CD14-positive monocyte (primary cell): ENCODE data around the gene LINC01488. TPM values are rescaled to one million over a fixed set of nuclear protein-coding genes. Genes with fewer than 3 reads are reported as not detected.

ENCODE experiments used
- DNase-seq, 3 donors: peaks; one replicate each; pipeline ENCODE4 v3.0.0-alpha.2; 2011 to 2022
- H2AFZ ChIP-seq: 2 replicates; pipeline ENCODE4 v1.6.0; 2012; ENCODE audit warnings: mild to moderate bottlenecking, low read depth, low read length, inconsistent platforms; ENCODE audit not compliant: insufficient read depth, poor library complexity, severe bottlenecking
- H3K27ac ChIP-seq, 2 donors: 1 replicate in 1 of 2; 2 replicates in 1 of 2; pipeline ENCODE4 v1.5.1; 2012 to 2013; ENCODE audit warnings: low read length in 2 of 2, control low read depth in 1 of 2, inconsistent platforms in 1 of 2, low read depth in 1 of 2, mild to moderate bottlenecking in 1 of 2
- H3K27me3 ChIP-seq, 2 donors: one replicate each; pipeline versions ENCODE4 v1.6.0 to v1.6.1; 2011 to 2013; ENCODE audit warnings: low read length in 2 of 2; ENCODE audit not compliant: control insufficient read depth in 2 of 2, insufficient read depth in 2 of 2
- H3K36me3 ChIP-seq, 2 donors: replicated peaks in 1 of 2; 1 replicate in 1 of 2; 2 replicates in 1 of 2; pipeline versions ENCODE4 v1.5.1 to v1.6.1; 2012 to 2013; ENCODE audit warnings: low read length in 2 of 2, control low read depth in 1 of 2, inconsistent platforms in 1 of 2, mild to moderate bottlenecking in 1 of 2; ENCODE audit not compliant: insufficient read depth in 2 of 2, control insufficient read depth in 1 of 2
- H3K4me1 ChIP-seq, 2 donors: 1 replicate in 1 of 2; 2 replicates in 1 of 2; pipeline versions ENCODE4 v1.5.1 to v1.6.1; 2012 to 2013; ENCODE audit warnings: low read length in 2 of 2, control low read depth in 1 of 2, inconsistent platforms in 1 of 2, mild to moderate bottlenecking in 1 of 2, moderate library complexity in 1 of 2; ENCODE audit not compliant: insufficient read depth in 2 of 2, control insufficient read depth in 1 of 2
- H3K4me2 ChIP-seq: replicated peaks from 2 replicates; pipeline ENCODE3; 2012; ENCODE audit warnings: low read length, moderate library complexity, mild to moderate bottlenecking; ENCODE audit not compliant: poor library complexity, severe bottlenecking; ENCODE audit errors: extremely low read depth
- H3K4me3 ChIP-seq, 3 experiments: fragments of 200-600 bp in 1 of 3; sonication (generic) in 1 of 3; replicated peaks in 1 of 3; 1 replicate in 2 of 3; 2 replicates in 1 of 3; pipeline ENCODE4 v1.5.1; 2011 to 2013; ENCODE audit warnings: low read length in 3 of 3, mild to moderate bottlenecking in 3 of 3, control low read depth in 2 of 3, low read depth in 2 of 3, inconsistent platforms in 1 of 3, moderate library complexity in 1 of 3
- H3K79me2 ChIP-seq: 2 replicates; pipeline ENCODE4 v1.6.0; 2012; ENCODE audit warnings: mild to moderate bottlenecking, control low read depth, inconsistent platforms, low read length, moderate library complexity; ENCODE audit not compliant: insufficient read depth
- H3K9ac ChIP-seq: 2 replicates; pipeline ENCODE4 v1.6.0; 2017; ENCODE audit warnings: low read length, mild to moderate bottlenecking; ENCODE audit not compliant: insufficient read depth, poor library complexity, severe bottlenecking
- H3K9me3 ChIP-seq, 2 donors: replicated peaks in 1 of 2; 1 replicate in 1 of 2; 2 replicates in 1 of 2; pipeline versions ENCODE4 v1.5.1 to v1.6.1; 2012 to 2013; ENCODE audit warnings: low read length in 2 of 2, control low read depth in 1 of 2; ENCODE audit not compliant: control insufficient read depth in 1 of 2, insufficient read depth in 1 of 2
- H4K20me1 ChIP-seq: 2 replicates; pipeline ENCODE4 v1.6.0; 2012; ENCODE audit warnings: mild to moderate bottlenecking, low read length, control low read depth, moderate library complexity; ENCODE audit not compliant: insufficient read depth
- H3K27ac Mint-ChIP-seq, 7 donors: one replicate each; pipeline ENCODE4 v1.8.0; 2020; ENCODE audit warnings: mild to moderate bottlenecking in 7 of 7, mixed read lengths in 7 of 7, moderate library complexity in 6 of 7, inconsistent platforms in 2 of 7
- H3K27me3 Mint-ChIP-seq, 3 donors: one replicate each; pipeline ENCODE4 v1.8.0; 2021 to 2022; ENCODE audit warnings: low read depth in 3 of 3, mild to moderate bottlenecking in 3 of 3, mixed read lengths in 3 of 3, moderate library complexity in 3 of 3, inconsistent platforms in 1 of 3
- H3K36me3 Mint-ChIP-seq, 2 donors: one replicate each; pipeline ENCODE4 v1.8.0; 2020; ENCODE audit warnings: mixed read lengths in 2 of 2, inconsistent platforms in 1 of 2, mild to moderate bottlenecking in 1 of 2
- H3K4me1 Mint-ChIP-seq: one replicate; pipeline ENCODE4 v1.8.0; 2020; ENCODE audit warnings: mild to moderate bottlenecking, mixed read lengths
- H3K4me3 Mint-ChIP-seq, 2 donors: one replicate each; pipeline ENCODE4 v1.8.0; 2020; ENCODE audit warnings: mild to moderate bottlenecking in 2 of 2, mixed read lengths in 2 of 2, moderate library complexity in 1 of 2
- H3K9me3 Mint-ChIP-seq, 7 donors: one replicate each; pipeline ENCODE4 v1.8.0; 2020 to 2022; ENCODE audit warnings: mixed read lengths in 7 of 7, mild to moderate bottlenecking in 6 of 7, moderate library complexity in 6 of 7, inconsistent platforms in 2 of 7
- WGBS: methylation state at CpG from one replicate; pipeline ENCODE4 v1.1.5; 2013; ENCODE audit warnings: missing lambda C conversion rate; ENCODE audit not compliant: insufficient coverage; 5-methylcytosine and 5-hydroxymethylcytosine counted together
- intact Hi-C, 2 donors: fragments of 100-400 bp; cut with micrococcal nuclease; formaldehyde crosslinking; loops; one replicate each; pipeline versions ENCODE4 v1.15.0 to v1.15.1; 2023
- polyA plus RNA-seq, 3 donors: library from polyadenylated mRNA; depleted of rRNA in 1 of 3; unstranded in 2 of 3; stranded (reverse) in 1 of 3; fragments of 300-500 nt in 2 of 3; fragments of >200 nt in 1 of 3; fragmentation: Illumina TruSeq in 2 of 3; gene quantifications; 1 replicate in 2 of 3; 2 replicates in 1 of 3; pipeline ENCODE4 v1.2.3, GENCODE V29; 2012 to 2021
- TF ChIP-seq, protein P1 (sequence below): fragments of 200-600 bp; IDR thresholded peaks from one replicate; pipeline ENCODE4 v1.8.0; 2022; ENCODE audit warnings: antibody characterized with exemption, mild to moderate bottlenecking

LINC01488 gene
- polyA plus RNA-seq, 3 donors: not detected

DNA sequence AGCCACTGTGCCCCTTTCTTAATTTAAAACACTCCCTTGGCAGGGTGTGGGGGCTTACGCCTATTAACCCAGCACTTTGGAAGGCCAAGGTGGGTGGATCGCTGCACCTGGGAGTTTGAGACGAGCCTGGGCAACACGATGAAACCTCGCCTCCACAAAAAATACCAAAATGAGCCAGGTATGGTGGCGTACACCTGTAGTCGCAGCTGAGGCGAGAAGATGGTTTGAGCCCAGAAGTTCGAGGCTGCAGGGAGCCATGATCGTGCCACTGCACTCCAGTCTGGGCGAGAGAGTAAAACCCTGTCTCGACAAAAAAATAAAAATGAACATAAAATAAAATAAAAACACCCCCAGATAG, 45.0 kb downstream of the LINC01488 start:
- no peaks in the 10 kb centered on the region for H3K9me3 ChIP-seq
- H2AFZ ChIP-seq: no peak overlapping the region
- TF ChIP-seq, protein P1, sequence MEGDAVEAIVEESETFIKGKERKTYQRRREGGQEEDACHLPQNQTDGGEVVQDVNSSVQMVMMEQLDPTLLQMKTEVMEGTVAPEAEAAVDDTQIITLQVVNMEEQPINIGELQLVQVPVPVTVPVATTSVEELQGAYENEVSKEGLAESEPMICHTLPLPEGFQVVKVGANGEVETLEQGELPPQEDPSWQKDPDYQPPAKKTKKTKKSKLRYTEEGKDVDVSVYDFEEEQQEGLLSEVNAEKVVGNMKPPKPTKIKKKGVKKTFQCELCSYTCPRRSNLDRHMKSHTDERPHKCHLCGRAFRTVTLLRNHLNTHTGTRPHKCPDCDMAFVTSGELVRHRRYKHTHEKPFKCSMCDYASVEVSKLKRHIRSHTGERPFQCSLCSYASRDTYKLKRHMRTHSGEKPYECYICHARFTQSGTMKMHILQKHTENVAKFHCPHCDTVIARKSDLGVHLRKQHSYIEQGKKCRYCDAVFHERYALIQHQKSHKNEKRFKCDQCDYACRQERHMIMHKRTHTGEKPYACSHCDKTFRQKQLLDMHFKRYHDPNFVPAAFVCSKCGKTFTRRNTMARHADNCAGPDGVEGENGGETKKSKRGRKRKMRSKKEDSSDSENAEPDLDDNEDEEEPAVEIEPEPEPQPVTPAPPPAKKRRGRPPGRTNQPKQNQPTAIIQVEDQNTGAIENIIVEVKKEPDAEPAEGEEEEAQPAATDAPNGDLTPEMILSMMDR: no peak
- 98% methylated on average over 6 of the region's 12 CpGs for WGBS
- Mint-ChIP-seq H3K36me3 (no peaks in the 10 kb centered on the region), H3K4me1 (peaks cover 16% of the 10 kb centered on the region), H3K27ac (no peak overlapping the region), H3K27me3 (peaks cover 3 to 10% (median 4%) of the 10 kb centered on the region in 3 donors), H3K9me3 (peaks cover 0 to 3% (median 0%) of the 10 kb centered on the region in 7 donors), H3K4me3 (no peak overlapping the region)
- no peaks in the 10 kb centered on the region for H3K27me3 ChIP-seq
- H4K20me1 ChIP-seq: no peaks in the 10 kb centered on the region
- no peaks in the 10 kb centered on the region for H3K36me3 ChIP-seq
- no peak overlapping the region for H3K27ac ChIP-seq
- no peak overlapping the region for H3K9ac ChIP-seq
- H3K4me1 ChIP-seq: peaks cover 13 to 17% of the 10 kb centered on the region in 2 donors
- intact Hi-C loops: no loop called here
- no peak overlapping the region for H3K4me2 ChIP-seq
- H3K79me2 ChIP-seq: no peaks in the 10 kb centered on the region
- DNase-seq: no peak
- no peak overlapping the region for H3K4me3 ChIP-seq

DNA sequence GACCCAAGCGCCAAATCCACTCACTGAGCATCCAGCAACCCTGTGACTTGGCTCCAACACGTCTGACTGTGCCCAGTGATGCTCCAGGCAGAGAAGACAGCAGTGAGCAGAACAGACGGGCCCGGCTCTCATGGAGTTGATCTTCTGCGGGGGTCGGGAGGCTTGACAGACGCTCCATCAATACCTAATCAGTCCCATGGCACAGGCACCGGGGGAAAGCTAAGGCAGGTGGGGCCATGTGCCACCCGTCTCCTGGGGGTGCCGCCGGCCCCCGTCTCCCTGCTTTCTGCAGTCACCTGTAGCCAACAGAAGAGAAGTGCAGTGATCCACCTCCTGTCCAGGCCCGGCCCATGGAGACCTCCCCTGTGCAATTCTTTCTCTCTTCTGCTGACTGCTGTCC, 47.5 kb downstream of the LINC01488 start:
- Mint-ChIP-seq H3K4me3 (no peak overlapping the region), H3K27ac (no peak overlapping the region), H3K4me1 (peaks cover 16% of the 10 kb centered on the region), H3K9me3 (peaks cover 0 to 1% (median 0%) of the 10 kb centered on the region in 7 donors), H3K27me3 (peaks cover 3 to 11% (median 8%) of the 10 kb centered on the region in 3 donors), H3K36me3 (no peaks in the 10 kb centered on the region)
- DNase-seq: no peak
- intact Hi-C loops: no loop called here
- Histone ChIP-seq H3K4me3 (no peak overlapping the region), H4K20me1 (no peaks in the 10 kb centered on the region), H3K36me3 (no peaks in the 10 kb centered on the region), H2AFZ (no peak overlapping the region), H3K9ac (no peak overlapping the region), H3K4me1 (peaks cover 13 to 17% of the 10 kb centered on the region in 2 donors), H3K4me2 (no peak overlapping the region), H3K79me2 (no peaks in the 10 kb centered on the region), H3K27me3 (no peaks in the 10 kb centered on the region), H3K27ac (no peak overlapping the region), H3K9me3 (no peaks in the 10 kb centered on the region)
- WGBS: 95% methylated on average over 13 of the region's 13 CpGs
- TF ChIP-seq, protein P1: no peak
